Transverse colon (tissue), 4 donors: ENCODE data around the gene KRCC1.

Source experiments
- CTCF ChIP-seq, 5 experiments: fragments of 200-600 bp in 3 of 5; fragments of 450-650 bp in 2 of 5; sonication (generic) in 3 of 5; IDR thresholded peaks; 1 replicate in 2 of 5; 2 replicates in 3 of 5; pipeline ENCODE4 v1.5.1; 2016 to 2017; ENCODE audit warnings: antibody characterized with exemption in 5 of 5, inconsistent platforms in 3 of 5, mild to moderate bottlenecking in 2 of 5, moderate library complexity in 1 of 5
- POLR2A ChIP-seq: fragments of 450-650 bp; IDR thresholded peaks from one replicate; pipeline ENCODE4 v1.6.1; 2016; ENCODE audit warnings: antibody characterized with exemption, mild to moderate bottlenecking, moderate library complexity
- POLR2AphosphoS5 ChIP-seq, 3 donors: sonication (generic); formaldehyde crosslinking; IDR thresholded peaks; one replicate each; pipeline ENCODE4 v1.6.1; 2016; ENCODE audit warnings: antibody characterized with exemption in 3 of 3

GRCh38 chr2:88049622-88050021 lies 6.0 kb downstream of the KRCC1 start:
- TF ChIP-seq POLR2AphosphoS5 (IDR thresholded peaks at IDR 0.05) (no peak), POLR2A (no peak), CTCF (IDR thresholded peaks at IDR 0.05) (no peak)
